ENCODE results near the gene BLOC1S5.

Gene BLOC1S5

GRCh38 chr6:7971499-7971898 lies 92.7 kb downstream of the BLOC1S5 start:
- no peak overlapping the region for H3K4me3 ChIP-seq (ENCODE audit: low read length)
- no peak for DNase-seq (ENCODE audit: low read depth)
- TF ChIP-seq CTCF (IDR thresholded peaks at IDR 0.05; ENCODE audit: insufficient read depth, low read depth, low read length, missing control alignments): no peak

- no peak for TF ChIP-seq CTCF (IDR thresholded peaks at IDR 0.05; ENCODE audit: insufficient read depth, low read depth, low read length, missing control alignments)
- H3K4me3 ChIP-seq (ENCODE audit: low read length): no peak overlapping the region
These were observed 93.6 kb downstream of the BLOC1S5 start for GRCh38 chr6:7970616-7971015.

More at GRCh38 chr6:7970616-7971015, 93.6 kb downstream of the BLOC1S5 start:
- no peak for DNase-seq (ENCODE audit: low read depth)
